Measurements from ENCODE around the gene GRB10. TPM values are rescaled to one million over a fixed set of nuclear protein-coding genes. Genes with fewer than 3 reads are reported as not detected.

GRB10 gene
- total RNA-seq, 1 experiment from 2014 or later = 38.3 TPM

- H3K4me3 ChIP-seq (ENCODE audit: low read depth in 2 of 2, low read length in 2 of 2) = no peak overlapping the region
- POLR2A ChIA-PET = no interaction called here
- BruUV-seq (replicated peaks) = no TSS peak
Measured at GRCh38 chr7:50818324-50818723, 35.6 kb upstream of the GRB10 start.

DNA sequence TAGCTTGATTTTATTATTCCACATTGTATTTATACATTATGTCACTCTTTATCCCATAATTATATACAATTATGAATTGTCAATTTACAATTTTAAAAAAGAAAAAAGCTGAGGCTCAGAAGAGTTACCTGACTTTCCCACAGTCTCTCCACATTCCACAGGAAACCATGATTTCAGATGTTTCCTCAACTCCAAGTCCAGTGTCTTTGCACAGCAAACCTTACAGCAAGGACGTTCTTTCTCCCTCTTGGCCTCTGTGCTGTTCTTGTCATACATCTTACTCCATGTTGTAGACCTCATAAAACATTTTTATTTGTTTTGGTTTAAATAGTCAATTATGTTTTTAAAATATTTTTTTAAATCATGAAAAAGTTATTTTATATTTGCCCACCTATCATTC, 34.9 kb upstream of the GRB10 start:
- POLR2A ChIA-PET = no interaction called here
- ATAC-seq (no peak), DNase-seq (ENCODE audit: low read depth, low spot score) (no peak)
- TF ChIP-seq SIN3A (IDR thresholded peaks at IDR 0.05; ENCODE audit: borderline replicate concordance, insufficient read depth, low read depth, low read length) (no peak), CTCF (IDR thresholded peaks at IDR 0.05) (no peak)
- TF ChIP-seq, protein P1, sequence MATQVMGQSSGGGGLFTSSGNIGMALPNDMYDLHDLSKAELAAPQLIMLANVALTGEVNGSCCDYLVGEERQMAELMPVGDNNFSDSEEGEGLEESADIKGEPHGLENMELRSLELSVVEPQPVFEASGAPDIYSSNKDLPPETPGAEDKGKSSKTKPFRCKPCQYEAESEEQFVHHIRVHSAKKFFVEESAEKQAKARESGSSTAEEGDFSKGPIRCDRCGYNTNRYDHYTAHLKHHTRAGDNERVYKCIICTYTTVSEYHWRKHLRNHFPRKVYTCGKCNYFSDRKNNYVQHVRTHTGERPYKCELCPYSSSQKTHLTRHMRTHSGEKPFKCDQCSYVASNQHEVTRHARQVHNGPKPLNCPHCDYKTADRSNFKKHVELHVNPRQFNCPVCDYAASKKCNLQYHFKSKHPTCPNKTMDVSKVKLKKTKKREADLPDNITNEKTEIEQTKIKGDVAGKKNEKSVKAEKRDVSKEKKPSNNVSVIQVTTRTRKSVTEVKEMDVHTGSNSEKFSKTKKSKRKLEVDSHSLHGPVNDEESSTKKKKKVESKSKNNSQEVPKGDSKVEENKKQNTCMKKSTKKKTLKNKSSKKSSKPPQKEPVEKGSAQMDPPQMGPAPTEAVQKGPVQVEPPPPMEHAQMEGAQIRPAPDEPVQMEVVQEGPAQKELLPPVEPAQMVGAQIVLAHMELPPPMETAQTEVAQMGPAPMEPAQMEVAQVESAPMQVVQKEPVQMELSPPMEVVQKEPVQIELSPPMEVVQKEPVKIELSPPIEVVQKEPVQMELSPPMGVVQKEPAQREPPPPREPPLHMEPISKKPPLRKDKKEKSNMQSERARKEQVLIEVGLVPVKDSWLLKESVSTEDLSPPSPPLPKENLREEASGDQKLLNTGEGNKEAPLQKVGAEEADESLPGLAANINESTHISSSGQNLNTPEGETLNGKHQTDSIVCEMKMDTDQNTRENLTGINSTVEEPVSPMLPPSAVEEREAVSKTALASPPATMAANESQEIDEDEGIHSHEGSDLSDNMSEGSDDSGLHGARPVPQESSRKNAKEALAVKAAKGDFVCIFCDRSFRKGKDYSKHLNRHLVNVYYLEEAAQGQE (IDR thresholded peaks at IDR 0.05; ENCODE audit: insufficient read depth in 1 of 2, low read depth in 2 of 2, low read length in 1 of 2) = no peak
- CTCF ChIA-PET = no interaction called here
- Histone ChIP-seq H3K27me3 (ENCODE audit: control insufficient read depth, insufficient read depth, low read length) (no peaks in the 10 kb centered on the region), H3K36me3 (ENCODE audit: control insufficient read depth, insufficient read depth, low read length) (no peaks in the 10 kb centered on the region), H3K9me3 (ENCODE audit: control insufficient read depth, insufficient read depth, low read depth, low read length) (no peaks in the 10 kb centered on the region), H3K4me1 (ENCODE audit: control insufficient read depth, insufficient read depth, low read length) (no peaks in the 10 kb centered on the region), H3K27ac (ENCODE audit: low read length) (no peak overlapping the region), H3K4me3 (ENCODE audit: low read depth in 2 of 2, low read length in 2 of 2) (no peak overlapping the region)
- no TSS peak for BruUV-seq (replicated peaks)
- intact Hi-C loops (cut with micrococcal nuclease; ENCODE audit: unreplicated experiment) (no loop called here), in situ Hi-C loops (cut with HindIII; ENCODE audit: low pct_unique_long_range_greater_than_20kb, low sequenced_read_pairs) (no loop called here)

More at GRCh38 chr7:50818324-50818723, 35.6 kb upstream of the GRB10 start:
- in situ Hi-C loops (cut with HindIII; ENCODE audit: low pct_unique_long_range_greater_than_20kb, low sequenced_read_pairs) (no loop called here), intact Hi-C loops (cut with micrococcal nuclease; ENCODE audit: unreplicated experiment) (no loop called here)
- Histone ChIP-seq H3K36me3 (ENCODE audit: control insufficient read depth, insufficient read depth, low read length) (no peaks in the 10 kb centered on the region), H3K27me3 (ENCODE audit: control insufficient read depth, insufficient read depth, low read length) (no peaks in the 10 kb centered on the region), H3K4me1 (ENCODE audit: control insufficient read depth, insufficient read depth, low read length) (no peaks in the 10 kb centered on the region), H3K9me3 (ENCODE audit: control insufficient read depth, insufficient read depth, low read depth, low read length) (no peaks in the 10 kb centered on the region), H3K27ac (ENCODE audit: low read length) (no peak overlapping the region)
- ATAC-seq (no peak), DNase-seq (ENCODE audit: low read depth, low spot score) (no peak)
- CTCF ChIA-PET = no interaction called here
- TF ChIP-seq, protein P1 (IDR thresholded peaks at IDR 0.05; ENCODE audit: insufficient read depth in 1 of 2, low read depth in 2 of 2, low read length in 1 of 2) = no peak

GRCh38 chr7:50815138-50815537, 32.4 kb upstream of the GRB10 start:
- in situ Hi-C loops (cut with HindIII; ENCODE audit: low pct_unique_long_range_greater_than_20kb, low sequenced_read_pairs) = no loop called here

More at GRCh38 chr7:50815138-50815537, 32.4 kb upstream of the GRB10 start:
- Histone ChIP-seq H3K36me3 (ENCODE audit: control insufficient read depth, insufficient read depth, low read length) (no peaks in the 10 kb centered on the region), H3K27me3 (ENCODE audit: control insufficient read depth, insufficient read depth, low read length) (no peaks in the 10 kb centered on the region), H3K9me3 (ENCODE audit: control insufficient read depth, insufficient read depth, low read depth, low read length) (no peaks in the 10 kb centered on the region), H3K4me1 (ENCODE audit: control insufficient read depth, insufficient read depth, low read length) (no peaks in the 10 kb centered on the region), H3K27ac (ENCODE audit: low read length) (no peak overlapping the region), H3K4me3 (ENCODE audit: low read depth in 2 of 2, low read length in 2 of 2) (no peak overlapping the region)
- ChIA-PET POLR2A (no interaction called here), CTCF (no interaction called here)
- DNase-seq (ENCODE audit: low read depth, low spot score) (no peak), ATAC-seq (no peak)
- BruUV-seq (replicated peaks) = no TSS peak
- intact Hi-C loops (cut with micrococcal nuclease; ENCODE audit: unreplicated experiment) = no loop called here
- TF ChIP-seq SIN3A (IDR thresholded peaks at IDR 0.05; ENCODE audit: borderline replicate concordance, insufficient read depth, low read depth, low read length) = no peak
- TF ChIP-seq, protein P1 (IDR thresholded peaks at IDR 0.05; ENCODE audit: insufficient read depth in 1 of 2, low read depth in 2 of 2, low read length in 1 of 2) = no peak
- no peak for TF ChIP-seq CTCF (IDR thresholded peaks at IDR 0.05)
- TF ChIP-seq TCF7L2 (IDR thresholded peaks at IDR 0.05; ENCODE audit: low read depth, low read length) = no peak
- TF ChIP-seq POLR2AphosphoS5 (IDR thresholded peaks at IDR 0.05; ENCODE audit: low read depth, low read length) = no peak
